ENCODE results near the gene PLP1.

- TF ChIP-seq POLR2A (IDR thresholded peaks at IDR 0.05), result no peak
- no peak for TF ChIP-seq CTCF (IDR thresholded peaks at IDR 0.05)
Observed at GRCh38 chrX:103823591-103823990, 47.0 kb downstream of the PLP1 start.

Measured in prostate gland (tissue), 2 donors.